Neural progenitor cell (in vitro differentiated cells): ENCODE measurements around the gene SHPK. TPM values are rescaled to one million over a fixed set of nuclear protein-coding genes. Genes with fewer than 3 reads are reported as not detected.

Source experiments
- DNase-seq: peaks from one replicate; pipeline ENCODE4 v3.0.0-alpha.2; 2016; ENCODE audit warnings: low spot score
- H2AFZ ChIP-seq: fragments of 200-600 bp; sonication (generic); replicated peaks from 2 replicates; pipeline ENCODE4 v1.6.1; 2016; ENCODE audit warnings: antibody characterized with exemption
- H3F3A ChIP-seq: fragments of 200-600 bp; sonication (generic); 2 replicates; pipeline ENCODE4 v1.6.1; 2016; ENCODE audit warnings: antibody characterized with exemption, low read depth
- H3K27ac ChIP-seq: fragments of 200-600 bp; sonication (generic); 2 replicates; pipeline ENCODE4 v1.5.1; 2016; ENCODE audit warnings: mild to moderate bottlenecking
- H3K27me3 ChIP-seq: fragments of 200-600 bp; sonication (generic); 2 replicates; pipeline ENCODE4 v1.6.1; 2016; ENCODE audit warnings: mild to moderate bottlenecking, moderate library complexity
- H3K36me3 ChIP-seq: fragments of 200-600 bp; sonication (generic); 2 replicates; pipeline ENCODE4 v1.5.1; 2016
- H3K4me1 ChIP-seq: fragments of 200-600 bp; sonication (generic); 2 replicates; pipeline ENCODE4 v1.6.1; 2016; ENCODE audit warnings: mixed run types
- H3K4me2 ChIP-seq: fragments of 200-600 bp; sonication (generic); 2 replicates; pipeline ENCODE4 v1.6.1; 2016
- H3K4me3 ChIP-seq: fragments of 200-600 bp; sonication (generic); 2 replicates; pipeline ENCODE4 v1.5.1; 2016
- H3K79me2 ChIP-seq: fragments of 200-600 bp; sonication (generic); 2 replicates; pipeline ENCODE4 v1.6.1; 2016; ENCODE audit warnings: low read depth
- H3K9ac ChIP-seq: fragments of 200-600 bp; sonication (generic); 2 replicates; pipeline ENCODE4 v1.6.1; 2016
- H3K9me3 ChIP-seq: fragments of 200-600 bp; sonication (generic); 2 replicates; pipeline ENCODE4 v1.5.1; 2016; ENCODE audit warnings: low read depth
- H4K20me1 ChIP-seq: fragments of 200-600 bp; sonication (generic); 2 replicates; pipeline ENCODE4 v1.6.1; 2016; ENCODE audit warnings: low read depth
- H3K27ac Mint-ChIP-seq: 3 replicates; pipeline ENCODE4 v1.8.0; 2021; ENCODE audit warnings: mixed read lengths
- H3K27me3 Mint-ChIP-seq: 2 replicates; pipeline ENCODE4 v1.8.0; 2022; ENCODE audit warnings: low read depth, mild to moderate bottlenecking, inconsistent platforms, moderate library complexity, mixed read lengths; ENCODE audit not compliant: insufficient read depth
- H3K36me3 Mint-ChIP-seq: 3 replicates; pipeline ENCODE4 v1.8.0; 2021; ENCODE audit warnings: mixed read lengths
- H3K4me1 Mint-ChIP-seq: 3 replicates; pipeline ENCODE4 v1.8.0; 2021; ENCODE audit warnings: mixed read lengths
- H3K4me3 Mint-ChIP-seq: 3 replicates; pipeline ENCODE4 v1.8.0; 2021; ENCODE audit warnings: mild to moderate bottlenecking, moderate library complexity, mixed read lengths
- H3K9me3 Mint-ChIP-seq: 3 replicates; pipeline ENCODE4 v1.8.0; 2020; ENCODE audit warnings: mixed read lengths
- EZH2 ChIP-seq: fragments of 200-600 bp; sonication (generic); IDR thresholded peaks from 2 replicates; pipeline ENCODE4 v1.6.1; 2017; ENCODE audit warnings: antibody characterized with exemption, mild to moderate bottlenecking, moderate library complexity
- EZH2phosphoT487 ChIP-seq: fragments of 200-600 bp; sonication (generic); IDR thresholded peaks from 2 replicates; pipeline ENCODE4 v1.6.1; 2017; ENCODE audit warnings: antibody characterized with exemption
- total RNA-seq: library from RNA; depleted of rRNA; stranded (reverse); fragments of >200 nt; gene quantifications from 2 replicates; pipeline ENCODE4 v1.2.3, GENCODE V29; 2015; ENCODE audit warnings: low replicate concordance
- TF ChIP-seq, protein P1 (sequence below): fragments of 200-600 bp; sonication (generic); IDR thresholded peaks from 2 replicates; pipeline ENCODE4 v1.5.1; 2017; ENCODE audit warnings: antibody characterized with exemption, mild to moderate bottlenecking

SHPK gene
- total RNA-seq, 1 donor from 2014 or later = 23.4 TPM

DNA sequence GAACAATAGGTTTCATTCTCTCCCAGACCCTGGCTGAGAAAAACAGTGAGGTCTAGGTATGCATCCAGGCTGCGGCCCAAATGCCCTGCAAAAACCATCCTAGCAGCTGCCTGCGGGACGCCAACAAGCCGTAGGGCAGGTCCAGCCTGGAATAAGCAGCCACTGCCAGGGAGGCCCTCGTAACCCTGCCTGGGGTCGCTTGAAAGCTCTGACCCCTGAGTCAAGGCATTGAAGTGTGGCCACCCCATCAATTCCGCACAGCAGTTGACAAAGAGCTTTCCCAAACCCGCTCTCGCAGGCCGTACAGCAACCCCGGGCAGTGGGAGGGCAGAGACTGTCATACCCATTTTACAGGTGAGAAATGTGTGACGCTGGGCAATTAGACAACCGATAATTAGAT, 38.0 kb downstream of the SHPK start:
- no peak overlapping the region for H3K27ac ChIP-seq
- TF ChIP-seq EZH2phosphoT487 (no peak), EZH2 (no peak)
- TF ChIP-seq, protein P1, sequence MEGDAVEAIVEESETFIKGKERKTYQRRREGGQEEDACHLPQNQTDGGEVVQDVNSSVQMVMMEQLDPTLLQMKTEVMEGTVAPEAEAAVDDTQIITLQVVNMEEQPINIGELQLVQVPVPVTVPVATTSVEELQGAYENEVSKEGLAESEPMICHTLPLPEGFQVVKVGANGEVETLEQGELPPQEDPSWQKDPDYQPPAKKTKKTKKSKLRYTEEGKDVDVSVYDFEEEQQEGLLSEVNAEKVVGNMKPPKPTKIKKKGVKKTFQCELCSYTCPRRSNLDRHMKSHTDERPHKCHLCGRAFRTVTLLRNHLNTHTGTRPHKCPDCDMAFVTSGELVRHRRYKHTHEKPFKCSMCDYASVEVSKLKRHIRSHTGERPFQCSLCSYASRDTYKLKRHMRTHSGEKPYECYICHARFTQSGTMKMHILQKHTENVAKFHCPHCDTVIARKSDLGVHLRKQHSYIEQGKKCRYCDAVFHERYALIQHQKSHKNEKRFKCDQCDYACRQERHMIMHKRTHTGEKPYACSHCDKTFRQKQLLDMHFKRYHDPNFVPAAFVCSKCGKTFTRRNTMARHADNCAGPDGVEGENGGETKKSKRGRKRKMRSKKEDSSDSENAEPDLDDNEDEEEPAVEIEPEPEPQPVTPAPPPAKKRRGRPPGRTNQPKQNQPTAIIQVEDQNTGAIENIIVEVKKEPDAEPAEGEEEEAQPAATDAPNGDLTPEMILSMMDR = no peak
- no peak overlapping the region for H3K4me3 ChIP-seq
- DNase-seq = peak; percentile 26
- H3K4me3 Mint-ChIP-seq = no peak overlapping the region
- H3K4me1 ChIP-seq = no peaks in the 10 kb centered on the region
- no peaks in the 10 kb centered on the region for H3K36me3 ChIP-seq
- no peak overlapping the region for H3K27ac Mint-ChIP-seq
- no peaks in the 10 kb centered on the region for H3K27me3 ChIP-seq
- no peaks in the 10 kb centered on the region for H3F3A ChIP-seq
- H3K36me3 Mint-ChIP-seq = peaks cover 7% of the 10 kb centered on the region
- no peaks in the 10 kb centered on the region for H3K9me3 Mint-ChIP-seq
- H3K9me3 ChIP-seq = no peaks in the 10 kb centered on the region
- H4K20me1 ChIP-seq = no peaks in the 10 kb centered on the region
- H3K79me2 ChIP-seq = no peaks in the 10 kb centered on the region
- no peak overlapping the region for H3K4me2 ChIP-seq
- H3K9ac ChIP-seq = no peak overlapping the region
- peaks cover 5% of the 10 kb centered on the region for H3K27me3 Mint-ChIP-seq
- no peaks in the 10 kb centered on the region for H3K4me1 Mint-ChIP-seq
- no peak overlapping the region for H2AFZ ChIP-seq

DNA sequence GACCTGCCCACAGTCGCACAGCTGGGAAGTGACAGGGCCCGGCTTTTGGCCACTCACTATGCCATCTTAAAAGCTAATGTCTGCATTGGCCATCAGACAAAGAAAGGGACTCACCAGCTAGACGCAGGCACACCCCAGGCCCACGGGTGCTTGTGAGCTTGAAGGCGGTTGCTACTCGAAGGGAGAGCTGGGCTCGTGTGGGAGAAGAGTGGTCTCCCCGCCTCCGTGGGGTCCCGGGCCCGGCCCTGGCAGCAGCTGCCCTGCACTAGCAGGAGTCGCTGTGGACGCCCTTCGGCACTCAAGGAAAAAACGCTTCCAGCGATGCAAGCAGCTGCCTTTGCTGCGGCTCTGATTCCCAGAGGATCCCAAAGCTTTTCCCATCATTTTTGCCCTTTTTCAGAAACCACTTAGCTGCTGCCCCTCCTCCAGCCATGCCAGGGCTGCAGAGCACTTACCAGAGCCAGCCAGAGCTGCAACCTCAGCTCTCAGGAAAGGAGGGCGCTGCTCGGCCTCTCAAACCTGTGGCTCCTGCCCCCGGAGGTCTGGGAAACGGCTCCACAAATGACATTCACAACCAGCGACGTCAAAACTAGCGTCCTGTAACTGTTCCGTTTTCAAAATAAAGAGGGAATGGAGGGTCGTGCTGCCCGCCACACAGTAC, 39.1 kb downstream of the SHPK start:
- no peak overlapping the region for H3K27ac ChIP-seq
- H4K20me1 ChIP-seq = no peaks in the 10 kb centered on the region
- H3K79me2 ChIP-seq = no peaks in the 10 kb centered on the region
- H3K4me2 ChIP-seq = no peak overlapping the region
- no peaks in the 10 kb centered on the region for H3F3A ChIP-seq
- Mint-ChIP-seq H3K27me3 (peaks cover 6% of the 10 kb centered on the region), H3K27ac (no peak overlapping the region), H3K36me3 (peaks cover 2% of the 10 kb centered on the region), H3K4me3 (no peak overlapping the region), H3K4me1 (no peaks in the 10 kb centered on the region), H3K9me3 (no peaks in the 10 kb centered on the region)
- no peaks in the 10 kb centered on the region for H3K36me3 ChIP-seq
- H2AFZ ChIP-seq = no peak overlapping the region
- H3K4me3 ChIP-seq = no peak overlapping the region
- no peaks in the 10 kb centered on the region for H3K9me3 ChIP-seq
- no peak overlapping the region for H3K9ac ChIP-seq
- H3K4me1 ChIP-seq = no peaks in the 10 kb centered on the region
- no peak for DNase-seq
- TF ChIP-seq EZH2phosphoT487 (no peak), EZH2 (no peak)
- TF ChIP-seq, protein P1 = no peak
- no peaks in the 10 kb centered on the region for H3K27me3 ChIP-seq

DNA sequence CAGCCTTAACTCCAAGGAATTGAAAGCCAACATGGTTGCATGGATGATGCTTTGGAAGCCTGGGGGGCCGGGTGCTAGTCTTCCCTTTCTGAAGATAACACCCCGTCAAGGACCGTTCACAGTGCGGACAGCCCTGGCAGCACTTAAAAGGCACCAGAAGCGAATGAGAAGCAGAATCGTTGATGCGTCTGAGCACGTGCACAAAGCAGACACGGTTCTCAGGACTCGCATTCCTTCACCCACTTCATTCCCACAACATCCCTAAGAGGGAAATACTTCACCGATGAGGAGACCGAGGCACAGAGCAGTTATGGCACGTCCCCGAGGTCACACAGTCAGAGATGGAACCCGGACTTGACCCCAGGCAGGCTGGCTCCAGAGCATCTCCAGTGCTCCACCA, 41.1 kb downstream of the SHPK start:
- Mint-ChIP-seq H3K4me3 (no peak overlapping the region), H3K27ac (no peak overlapping the region), H3K36me3 (peaks cover 4% of the 10 kb centered on the region), H3K27me3 (peaks cover 2% of the 10 kb centered on the region), H3K9me3 (no peaks in the 10 kb centered on the region), H3K4me1 (no peaks in the 10 kb centered on the region)
- Histone ChIP-seq H3K4me3 (no peak overlapping the region), H2AFZ (no peak overlapping the region), H3K27me3 (no peaks in the 10 kb centered on the region), H3K4me1 (no peaks in the 10 kb centered on the region), H3K9me3 (no peaks in the 10 kb centered on the region), H3F3A (no peaks in the 10 kb centered on the region), H3K79me2 (no peaks in the 10 kb centered on the region), H3K27ac (no peak overlapping the region), H3K4me2 (no peak overlapping the region), H4K20me1 (no peaks in the 10 kb centered on the region), H3K9ac (no peak overlapping the region), H3K36me3 (no peaks in the 10 kb centered on the region)
- no peak for TF ChIP-seq EZH2
- DNase-seq = no peak

DNA sequence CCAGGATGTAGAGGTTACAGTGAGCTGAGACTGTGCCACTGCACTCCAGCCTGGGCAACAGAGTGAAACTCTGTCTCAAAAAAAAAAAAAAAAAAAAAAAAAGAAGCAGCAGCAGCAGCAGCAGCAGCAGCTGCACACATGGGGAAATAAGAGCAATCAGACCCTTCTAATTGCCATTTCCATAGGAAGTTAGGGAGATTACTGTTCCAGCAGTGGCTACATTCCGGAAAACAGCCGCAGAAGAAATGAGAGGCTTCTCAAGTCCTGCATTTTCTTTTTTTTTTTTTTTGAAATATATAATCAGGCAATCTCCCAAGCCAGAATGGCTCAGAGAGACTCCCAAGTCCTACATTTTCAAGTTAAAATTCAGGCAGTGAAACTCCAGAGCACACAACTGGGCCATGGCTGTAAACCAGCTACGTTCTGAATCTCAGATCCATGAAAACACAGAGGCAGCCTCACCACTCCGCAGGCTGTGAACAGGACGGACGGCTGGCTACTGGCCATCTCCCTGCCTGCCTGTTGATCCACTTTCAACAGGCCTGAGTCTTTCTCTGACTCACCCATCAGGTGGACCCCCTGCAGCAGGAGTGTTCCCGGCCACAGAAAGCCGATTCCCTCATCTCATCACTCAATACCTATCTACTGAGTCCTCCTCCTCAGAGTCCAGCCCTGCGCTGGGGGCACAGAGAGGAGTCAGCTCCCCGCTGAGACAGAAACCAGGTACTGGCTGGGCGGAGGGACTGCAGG, 41.8 kb downstream of the SHPK start:
- no peak for DNase-seq
- Histone ChIP-seq H3K79me2 (no peaks in the 10 kb centered on the region), H3K9me3 (no peaks in the 10 kb centered on the region), H3K9ac (no peak overlapping the region), H3K27me3 (no peaks in the 10 kb centered on the region), H3K36me3 (no peaks in the 10 kb centered on the region), H3K4me1 (no peaks in the 10 kb centered on the region), H3K27ac (no peak overlapping the region), H2AFZ (no peak overlapping the region), H4K20me1 (no peaks in the 10 kb centered on the region), H3K4me3 (no peak overlapping the region), H3F3A (no peaks in the 10 kb centered on the region), H3K4me2 (no peak overlapping the region)
- Mint-ChIP-seq H3K36me3 (peaks cover 10% of the 10 kb centered on the region), H3K4me3 (no peak overlapping the region), H3K4me1 (no peaks in the 10 kb centered on the region), H3K27ac (no peak overlapping the region), H3K9me3 (no peaks in the 10 kb centered on the region), H3K27me3 (peaks cover 2% of the 10 kb centered on the region)
- TF ChIP-seq, protein P1 = no peak
- TF ChIP-seq EZH2phosphoT487 (no peak), EZH2 (no peak)
